Measurements from ENCODE around the gene CRAMP1.

The CRAMP1 gene

DNA sequence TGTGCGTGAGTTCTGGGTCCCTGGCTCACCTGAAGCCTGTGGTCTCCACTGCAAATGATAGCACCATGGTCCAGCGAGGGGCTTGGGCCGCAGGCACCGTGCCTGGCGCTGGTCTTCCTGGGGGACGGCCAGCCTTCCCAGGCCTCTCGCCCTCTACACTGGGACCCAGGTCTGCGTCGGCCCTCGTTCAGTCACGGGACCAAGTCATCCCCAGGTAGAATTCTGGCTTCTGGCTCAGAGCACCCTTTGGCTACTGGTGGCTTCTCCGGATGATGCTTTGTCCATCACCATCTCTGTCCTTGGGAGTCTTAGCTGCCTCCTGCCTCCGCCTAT, 20.4 kb downstream of the CRAMP1 start:
- no peak for DNase-seq (ENCODE audit: low read depth, low spot score)

DNA sequence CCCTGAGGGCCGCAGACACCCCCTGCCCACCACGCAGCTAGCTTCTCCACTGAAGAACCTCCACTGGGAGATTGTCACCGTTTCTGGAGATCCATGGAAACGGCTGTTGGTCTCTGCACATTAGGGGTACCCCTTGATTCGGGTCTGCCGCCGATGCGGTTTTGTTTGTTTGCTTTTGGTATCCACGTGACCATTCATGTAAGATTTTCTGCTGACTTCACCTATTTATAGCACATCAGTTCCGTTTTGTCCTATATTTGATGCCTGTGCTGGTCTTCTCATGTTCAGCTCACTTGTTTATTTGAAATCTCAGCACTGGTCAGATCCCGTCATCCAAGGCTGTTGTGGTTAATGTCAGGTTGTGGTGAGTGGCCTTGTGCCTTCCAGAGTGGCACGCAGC, 21.1 kb downstream of the CRAMP1 start:
- DNase-seq (ENCODE audit: low read depth, low spot score), result no peak

DNA sequence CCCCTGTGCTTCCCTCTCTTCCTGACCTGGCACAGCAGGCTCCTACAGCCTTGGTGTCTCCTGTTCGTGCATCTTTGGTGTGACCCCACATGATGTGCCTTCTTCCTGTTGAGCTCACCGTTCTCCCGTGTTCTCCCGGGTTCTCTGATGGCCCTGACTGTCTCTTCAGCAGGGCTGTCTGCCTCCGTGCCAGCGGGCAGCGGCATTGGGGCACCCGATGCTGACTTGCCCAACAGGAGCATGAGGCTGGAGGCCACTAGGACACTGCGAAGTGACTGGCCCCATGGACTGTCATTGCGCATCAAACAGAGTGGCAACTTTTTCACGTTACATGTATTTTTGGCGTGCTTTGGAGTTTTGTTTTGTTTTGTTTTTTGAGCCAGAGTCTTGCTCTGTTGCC, 22.4 kb downstream of the CRAMP1 start:
- DNase-seq (ENCODE audit: low read depth, low spot score), result no peak

DNA sequence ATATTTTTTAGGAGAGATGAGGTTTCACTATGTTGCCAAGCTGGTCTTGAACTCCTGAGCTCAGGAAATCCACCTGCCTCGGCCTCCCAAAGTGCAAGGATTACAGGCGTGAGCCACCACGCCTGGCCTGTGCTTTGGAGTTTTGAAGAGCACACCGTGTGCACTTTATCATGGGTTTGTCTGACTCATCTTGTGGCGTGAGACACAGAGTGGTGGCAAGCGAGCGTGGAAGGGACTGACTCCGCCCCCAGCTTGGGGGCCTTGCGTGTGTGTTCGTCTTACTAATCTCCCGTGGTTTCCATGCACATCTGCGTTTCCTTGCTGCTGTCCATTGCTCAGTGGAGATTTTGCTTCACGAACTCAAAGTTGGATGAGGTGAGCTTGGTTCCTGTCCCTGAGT, 22.9 kb downstream of the CRAMP1 start:
- no peak for DNase-seq (ENCODE audit: low read depth, low spot score)

DNA sequence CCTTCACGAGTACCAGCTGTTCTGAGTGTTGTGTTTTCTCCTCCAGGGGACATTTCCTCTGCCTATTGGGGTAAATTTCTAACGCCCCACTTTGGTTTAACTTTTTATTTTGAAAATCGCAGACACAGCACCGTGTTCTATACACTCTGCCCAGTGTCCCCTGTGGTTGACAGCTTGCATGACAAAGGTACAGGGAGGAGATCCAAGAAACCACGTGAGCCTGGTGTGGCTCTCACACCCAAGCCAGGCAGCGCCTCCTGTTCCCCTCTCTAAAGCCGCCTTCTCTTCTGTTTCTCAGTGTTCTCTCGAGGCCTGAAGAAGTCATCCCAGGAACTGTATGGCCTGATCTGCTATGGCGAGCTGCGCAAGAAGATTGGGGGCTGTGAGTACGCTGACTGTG, 25.4 kb downstream of the CRAMP1 start:
- DNase-seq (ENCODE audit: low read depth, low spot score), result no peak

DNA sequence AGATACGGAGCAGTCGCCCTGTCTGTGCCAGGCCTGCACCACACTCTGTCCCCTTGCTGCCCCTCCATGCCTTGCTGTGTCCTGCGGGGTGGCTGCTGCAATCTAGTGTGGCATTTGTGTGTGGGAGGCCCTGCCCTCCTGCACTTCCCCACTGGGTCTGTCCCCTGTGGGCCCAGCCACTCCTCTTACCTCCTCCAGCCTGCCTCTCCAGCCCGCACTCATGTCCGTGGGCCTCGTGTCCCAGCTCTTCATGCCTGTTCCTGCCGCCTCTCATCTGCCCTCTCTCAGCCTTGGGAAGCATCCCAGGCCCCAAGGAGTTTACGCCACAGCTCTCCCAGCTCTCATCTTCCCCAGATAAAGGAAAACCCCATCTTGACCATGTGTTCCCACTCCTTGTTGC, 26.6 kb downstream of the CRAMP1 start:
- no peak for DNase-seq (ENCODE audit: low read depth, low spot score)

DNA sequence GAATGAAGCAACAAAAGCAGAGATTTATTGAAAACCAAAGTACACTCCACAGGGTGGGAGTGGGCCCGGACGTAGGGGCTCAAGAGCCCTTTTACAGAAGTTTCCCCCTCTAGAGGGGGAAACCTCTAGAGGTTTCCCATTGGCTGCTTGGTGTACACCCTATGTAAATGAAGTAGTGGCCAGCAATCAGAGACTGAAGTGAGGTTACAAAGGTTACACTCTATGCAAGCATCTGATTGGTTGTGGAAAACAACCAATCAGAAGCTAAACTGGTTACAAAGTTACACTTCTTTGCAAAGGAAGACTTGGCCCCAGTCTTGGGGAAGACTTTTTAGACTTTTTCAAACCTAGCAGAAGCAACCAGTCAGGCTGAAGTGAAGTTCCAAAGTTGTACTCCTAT, 27.1 kb downstream of the CRAMP1 start:
- DNase-seq (ENCODE audit: low read depth, low spot score), result no peak

DNA sequence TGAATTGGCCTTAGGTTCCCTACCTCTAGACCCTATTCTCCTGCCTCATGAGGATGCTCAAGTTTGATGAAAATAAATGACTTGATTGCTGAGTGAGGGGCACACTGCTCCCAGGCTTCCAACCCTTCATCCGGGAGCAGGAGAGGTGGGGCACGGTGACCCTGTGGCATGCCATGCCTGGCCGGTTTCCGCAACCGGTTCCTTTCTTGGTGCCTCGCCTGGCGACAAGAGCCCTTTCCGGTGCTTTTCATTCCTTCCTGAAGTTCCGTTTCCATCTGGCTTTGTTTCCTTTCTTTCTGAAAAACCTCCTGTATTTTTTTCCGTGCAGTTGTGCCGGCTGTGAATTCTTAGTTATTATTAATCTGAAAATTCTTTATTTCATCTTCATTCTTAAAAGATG, 27.7 kb downstream of the CRAMP1 start:
- DNase-seq (ENCODE audit: low read depth, low spot score), result no peak

DNA sequence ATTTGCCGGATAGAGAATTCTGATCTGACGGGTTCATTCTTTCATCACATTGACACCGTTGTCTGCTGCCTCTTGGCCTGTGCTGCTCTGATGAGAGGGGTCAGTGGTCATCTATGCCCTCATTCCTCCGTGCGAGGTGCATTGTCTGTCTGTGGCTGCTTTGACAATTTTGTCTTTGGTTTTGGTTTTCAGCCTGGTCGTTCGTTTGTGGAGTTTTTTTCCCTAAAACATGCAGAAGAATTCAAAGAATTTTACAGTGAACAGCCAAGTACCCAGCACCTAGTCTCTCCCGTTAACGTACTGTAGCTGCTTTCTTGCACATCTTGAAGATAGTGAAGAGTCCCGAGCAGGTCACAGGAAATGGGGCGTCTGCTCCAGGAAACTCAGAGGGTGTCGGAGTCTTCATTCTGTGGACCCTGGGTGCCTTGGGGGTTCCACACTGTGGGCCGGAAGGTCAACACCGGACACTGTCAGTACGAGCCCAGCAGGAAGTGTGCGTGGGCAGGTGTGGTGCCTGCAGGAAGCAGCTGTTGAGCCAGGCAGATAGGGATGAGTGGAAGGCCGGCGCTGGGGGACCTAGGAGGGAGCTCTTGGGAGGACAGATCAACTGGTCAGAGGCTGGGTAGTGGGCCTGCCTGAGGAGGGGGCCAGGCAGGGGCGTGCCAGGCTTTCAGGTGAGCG, 28.2 kb downstream of the CRAMP1 start:
- DNase-seq (ENCODE audit: low read depth, low spot score), result no peak

DNA sequence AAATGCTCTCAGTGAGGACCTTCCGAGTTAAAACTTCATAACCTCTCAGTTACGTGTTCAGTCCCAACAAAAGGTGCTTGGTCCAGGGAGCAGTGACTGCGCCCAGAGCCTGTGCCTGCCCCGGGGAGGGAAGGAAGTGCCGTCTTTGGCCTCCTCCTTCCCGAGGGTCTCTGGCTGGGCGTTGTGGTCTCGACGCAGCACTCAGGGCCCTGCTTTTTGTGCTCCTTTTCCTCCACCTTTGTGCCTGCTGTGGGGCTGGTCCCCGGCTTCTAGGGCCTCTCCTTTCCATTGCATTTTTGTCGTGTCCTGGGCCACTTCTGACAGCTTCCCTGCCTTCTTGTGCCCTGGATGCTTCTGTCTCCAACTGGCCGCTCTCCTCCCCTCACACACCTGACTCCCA, 29.1 kb downstream of the CRAMP1 start:
- DNase-seq (ENCODE audit: low read depth, low spot score), result no peak

DNA sequence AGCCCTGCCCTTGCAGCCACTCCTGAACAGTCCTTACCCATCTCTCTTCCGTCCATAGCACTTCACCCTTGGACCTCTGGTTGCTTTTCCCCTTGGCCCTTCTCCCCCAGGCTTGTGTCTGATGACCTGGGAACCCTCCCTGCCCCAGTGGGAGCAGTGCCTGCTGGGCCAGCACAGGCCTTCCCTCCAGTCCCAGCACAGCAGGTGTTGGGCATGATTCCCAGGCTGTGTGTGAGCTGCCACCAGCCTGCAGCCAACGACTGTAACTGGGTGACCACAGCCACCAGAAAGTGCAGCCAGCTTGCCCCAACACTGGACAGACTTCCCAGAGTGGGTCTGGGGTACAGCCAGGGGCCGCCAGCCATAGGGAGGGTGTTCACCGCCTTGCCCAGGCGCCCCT, 30.0 kb downstream of the CRAMP1 start:
- DNase-seq (ENCODE audit: low read depth, low spot score), result no peak

DNA sequence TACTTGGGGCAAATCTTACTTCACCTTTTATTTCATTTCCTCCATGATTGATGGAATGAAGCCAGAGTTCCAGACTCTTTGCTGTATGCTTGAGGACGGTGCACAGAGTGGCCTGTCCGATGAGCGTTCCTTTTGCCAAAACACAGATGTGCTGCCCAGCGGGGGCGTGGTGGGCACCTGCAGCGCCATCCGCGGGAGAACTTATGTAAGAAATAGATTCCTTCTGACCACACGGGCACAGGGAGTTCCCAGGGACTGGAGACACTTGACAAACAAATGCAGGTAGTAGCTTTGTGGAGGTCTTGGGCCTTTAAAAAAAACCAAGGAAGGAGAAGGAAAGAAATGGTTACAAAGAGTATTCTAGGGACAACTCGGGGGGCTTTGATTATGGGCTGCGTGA, 30.6 kb downstream of the CRAMP1 start:
- DNase-seq (ENCODE audit: low read depth, low spot score), result no peak

DNA sequence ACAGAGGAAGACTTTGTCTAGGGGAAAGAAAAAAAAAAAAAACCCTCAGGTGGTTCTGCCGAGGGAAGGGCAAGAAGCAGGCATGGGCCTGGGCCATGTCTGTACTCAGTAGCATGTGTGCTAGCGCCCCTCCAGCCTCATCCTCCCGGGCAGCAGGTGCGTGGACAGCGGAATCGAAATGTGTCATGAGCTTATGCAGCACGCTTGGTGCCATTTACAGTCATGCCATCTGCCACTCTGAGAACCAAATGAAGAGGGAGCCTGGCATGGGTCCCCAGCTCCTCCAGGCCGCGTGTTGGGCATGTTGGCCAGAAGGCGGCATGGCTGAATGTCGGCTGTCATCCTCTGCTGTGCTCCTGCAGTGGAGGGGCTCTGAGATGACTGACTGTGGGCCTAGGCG, 31.4 kb downstream of the CRAMP1 start:
- no peak for DNase-seq (ENCODE audit: low read depth, low spot score)

DNA sequence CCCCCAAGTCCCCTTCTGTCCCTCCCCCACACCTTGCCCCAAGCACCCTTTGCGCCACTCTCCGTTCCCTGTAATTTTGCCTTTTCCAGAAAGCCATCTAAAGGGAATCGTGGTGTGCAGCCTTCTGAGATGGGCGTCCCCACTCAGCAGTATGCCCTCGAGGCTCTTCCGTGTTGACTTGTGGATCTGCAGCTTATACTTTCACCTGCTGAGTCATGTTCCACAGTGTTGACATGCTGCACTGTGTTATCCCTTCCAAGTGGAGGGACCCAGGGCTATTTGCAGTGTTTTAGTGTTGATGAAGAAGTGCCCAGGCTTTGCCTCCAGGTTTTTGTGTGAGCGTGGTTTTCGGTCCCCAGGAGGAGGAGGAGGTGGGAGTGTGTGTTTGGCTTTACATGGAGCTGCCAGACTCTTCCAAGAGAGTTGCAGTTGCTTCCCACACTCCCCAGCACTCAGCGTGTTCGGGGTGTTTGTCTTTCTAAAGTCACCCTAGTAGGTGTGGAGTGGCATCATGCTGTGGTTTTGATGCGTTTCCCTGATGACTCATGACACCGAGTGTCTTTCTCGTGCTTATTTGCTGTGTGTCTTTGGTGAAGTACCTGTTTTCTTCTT, 33.9 kb downstream of the CRAMP1 start:
- DNase-seq (ENCODE audit: low read depth, low spot score), result peak; percentile 5

DNA sequence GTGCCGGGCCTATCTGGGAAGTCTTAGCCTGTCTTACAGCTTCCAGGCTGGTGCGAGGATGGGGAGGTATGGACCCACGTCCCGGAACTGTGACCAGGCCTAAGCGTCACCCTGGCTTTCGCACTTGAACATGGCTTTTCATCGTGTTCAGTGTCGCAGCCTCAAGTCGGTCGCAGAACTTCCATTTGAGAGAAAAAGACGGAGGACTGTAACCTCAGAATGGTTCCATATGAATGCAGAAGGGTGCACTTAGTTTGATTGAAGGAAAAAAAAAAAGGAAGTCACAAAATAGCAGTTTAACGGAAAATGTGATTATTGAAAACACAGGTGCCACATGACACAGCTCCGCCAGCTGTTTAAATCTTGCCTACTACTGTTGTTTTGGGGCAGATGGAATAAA, 35.7 kb downstream of the CRAMP1 start:
- no peak for DNase-seq (ENCODE audit: low read depth, low spot score)

DNA sequence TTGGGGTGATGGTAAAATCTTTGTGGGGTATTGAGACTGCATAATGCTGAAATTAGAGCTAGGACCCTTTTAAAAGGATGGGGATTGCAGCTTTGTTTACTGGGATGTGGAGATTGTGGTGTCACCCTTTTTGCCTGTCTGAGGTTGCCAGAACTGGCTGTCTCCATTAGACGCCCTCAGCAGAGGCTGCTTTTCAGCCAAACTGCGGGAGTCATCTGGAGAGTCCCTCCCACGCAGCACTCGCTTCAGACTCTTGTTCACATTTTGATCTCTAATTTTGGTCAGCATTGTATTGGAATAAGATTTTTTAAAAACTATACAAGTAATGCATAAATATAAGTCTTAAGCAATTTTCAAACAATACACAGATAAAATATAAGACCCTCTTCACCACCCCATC, 38.0 kb downstream of the CRAMP1 start:
- DNase-seq (ENCODE audit: low read depth, low spot score), result no peak

DNA sequence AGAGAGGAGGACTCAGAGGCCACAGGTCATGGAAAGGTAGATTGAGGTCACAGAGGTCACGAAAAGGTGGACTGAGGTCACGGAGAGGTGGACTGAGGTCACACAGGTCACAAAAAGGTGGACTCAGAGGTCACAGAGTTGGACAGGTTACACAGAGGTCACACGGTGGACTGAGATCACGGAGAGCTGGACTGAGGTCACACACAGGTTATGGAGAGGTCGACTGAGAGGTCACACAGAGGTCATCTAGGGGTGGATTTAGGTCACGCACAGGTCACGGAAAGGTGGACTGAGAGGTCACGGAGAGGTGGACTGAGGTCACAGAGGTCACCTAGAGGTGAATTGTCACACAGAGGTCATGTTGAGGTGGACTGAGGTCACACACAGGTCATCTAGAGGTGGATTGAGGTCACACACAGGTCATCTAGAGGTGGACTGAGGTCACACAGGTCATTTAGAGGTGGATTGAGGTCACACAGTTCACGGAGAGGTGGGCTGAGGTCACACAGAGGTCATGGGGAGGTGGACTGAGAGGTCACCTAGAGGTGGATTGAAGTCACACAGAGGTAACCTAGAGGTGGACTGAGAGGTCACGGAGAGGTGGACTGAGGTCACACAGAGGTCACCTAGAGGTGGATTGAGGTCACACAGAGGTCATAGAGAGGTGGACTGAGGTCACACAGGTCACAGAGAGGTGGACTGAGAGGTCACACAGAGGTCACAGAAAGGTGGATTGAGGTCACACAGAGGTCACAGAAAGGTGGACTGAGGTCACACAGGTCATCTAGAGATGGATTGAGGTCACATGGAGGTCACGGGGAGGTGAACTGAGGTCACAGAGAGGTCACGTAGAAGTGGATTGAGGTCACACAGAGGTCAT, 39.2 kb downstream of the CRAMP1 start:
- DNase-seq (ENCODE audit: low read depth, low spot score), result no peak

DNA sequence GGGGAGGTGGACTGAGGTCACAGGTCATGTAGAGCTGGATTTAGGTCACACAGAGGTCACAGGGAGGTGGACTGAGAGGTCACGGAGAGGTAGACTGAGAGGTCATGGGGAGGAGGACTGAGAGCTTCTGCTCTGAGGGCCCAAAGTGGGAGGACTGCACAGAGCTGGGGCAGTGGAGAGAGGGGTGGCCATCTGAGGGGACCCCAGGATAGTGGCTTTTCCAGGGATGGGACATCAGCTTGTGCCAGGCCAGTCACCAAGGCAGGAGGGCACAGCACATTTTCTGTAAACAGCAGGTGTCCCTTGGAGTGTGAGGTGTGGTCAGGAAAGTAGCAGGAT, 39.8 kb downstream of the CRAMP1 start:
- no peak for DNase-seq (ENCODE audit: low read depth, low spot score)

DNA sequence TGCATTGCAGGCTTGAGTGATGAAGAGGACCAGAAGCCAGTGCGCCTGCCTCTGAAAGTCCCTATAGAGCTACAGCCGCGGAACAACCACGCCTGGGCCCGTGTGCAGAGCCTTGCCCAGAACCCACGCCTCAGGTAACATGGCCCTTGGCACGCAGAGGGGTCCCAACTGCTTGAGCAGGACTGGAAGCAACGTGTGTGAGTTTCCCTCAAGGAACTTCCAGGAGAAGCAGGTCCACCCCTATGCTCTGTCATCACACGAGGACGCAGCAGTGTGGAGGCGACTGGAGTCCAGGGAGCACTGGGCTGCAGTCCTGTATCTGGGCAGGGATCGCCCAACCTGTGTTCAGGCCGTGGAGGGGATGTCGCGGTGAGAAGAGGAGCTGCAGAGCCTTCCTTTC, 40.9 kb downstream of the CRAMP1 start:
- no peak for DNase-seq (ENCODE audit: low read depth, low spot score)

DNA sequence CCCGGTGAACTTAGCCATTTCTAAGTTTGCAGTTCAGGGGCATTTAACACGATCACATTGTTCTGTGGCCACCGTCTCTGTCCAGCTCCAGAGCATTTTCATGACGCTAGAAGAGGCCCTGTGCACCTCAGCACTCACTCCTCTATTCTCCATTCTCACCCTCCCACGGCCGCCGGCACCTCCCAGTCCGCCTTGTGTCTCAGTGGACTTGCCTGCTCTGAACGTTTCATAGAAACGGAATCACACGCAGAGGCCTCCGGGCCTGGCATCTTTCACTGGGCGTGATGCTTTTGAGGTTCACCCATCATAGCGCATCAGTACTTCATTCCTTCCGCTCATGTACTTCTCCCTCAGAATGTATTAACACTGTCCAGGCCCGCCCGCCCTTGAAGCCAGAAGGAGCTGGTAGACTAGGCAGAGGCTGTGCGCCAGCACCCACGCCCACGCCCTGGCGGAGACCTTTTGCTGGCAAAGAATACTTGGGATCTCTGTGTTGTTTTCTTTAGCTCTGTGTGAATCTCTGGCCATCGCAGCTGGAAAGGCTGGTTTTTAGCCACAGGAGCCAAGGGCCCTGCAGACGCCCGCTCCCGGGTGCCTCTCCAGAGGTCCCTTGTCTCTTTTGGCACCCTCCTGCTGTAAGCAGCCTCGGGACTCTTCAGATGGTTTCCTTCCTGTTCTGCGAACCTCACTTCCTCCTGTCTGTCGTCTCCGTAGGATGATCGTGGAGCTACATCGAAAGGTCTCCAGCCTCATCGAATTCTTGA, 42.5 kb downstream of the CRAMP1 start:
- no peak for DNase-seq (ENCODE audit: low read depth, low spot score)

DNA sequence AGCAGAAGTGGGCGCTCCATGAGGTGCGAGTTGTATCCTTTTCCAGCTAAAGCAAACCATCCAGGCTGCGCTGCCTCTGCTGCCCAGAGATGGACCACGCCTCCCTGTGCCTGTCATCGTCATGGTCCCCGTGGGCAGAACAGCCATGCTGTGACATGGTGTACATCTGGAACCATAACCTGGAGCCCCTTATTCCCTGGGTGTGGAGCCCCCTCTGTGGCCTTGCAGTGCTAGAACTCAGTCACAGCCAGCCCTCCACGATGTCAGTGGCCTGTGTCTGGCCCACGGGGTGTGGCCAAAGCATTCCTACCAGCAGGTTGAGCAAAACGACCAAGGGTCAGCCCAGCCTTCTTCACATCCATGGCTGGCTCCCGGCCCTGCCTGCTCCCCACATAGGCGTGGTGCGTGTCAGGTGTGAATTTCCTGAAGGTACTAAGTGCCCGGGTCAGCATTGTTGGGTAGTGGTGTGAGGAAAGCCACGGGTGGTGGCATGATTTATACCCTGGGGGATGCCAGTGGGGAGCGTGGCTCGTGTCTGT, 43.2 kb downstream of the CRAMP1 start:
- DNase-seq (ENCODE audit: low read depth, low spot score), result no peak

Data from activated naive CD8-positive, alpha-beta T cell treated with anti-CD3 and anti-CD28 coated beads, Interleukin-2, amount 50 U/mL, for 16 hours (primary cell).